BE2C (cell line): Measurements from ENCODE around the gene EYA2.

Experiments
- DNase-seq: peaks from one replicate; pipeline ENCODE4 v3.0.0-alpha.2; 2020
- H3K27me3 ChIP-seq: fragments of 250-450 bp; sonication (Bioruptor Pico); 2 replicates; pipeline ENCODE4 v1.5.1; 2020; ENCODE audit warnings: mild to moderate bottlenecking
- H3K36me3 ChIP-seq: fragments of 250-450 bp; sonication (Bioruptor Pico); 2 replicates; pipeline ENCODE4 v1.5.1; 2020; ENCODE audit warnings: mild to moderate bottlenecking
- H3K4me1 ChIP-seq: fragments of 250-450 bp; sonication (Bioruptor Pico); 2 replicates; pipeline ENCODE4 v1.5.1; 2020
- H3K4me3 ChIP-seq: 2 replicates; pipeline ENCODE4 v1.5.1; 2011; ENCODE audit warnings: low read depth, low read length
- H3K9me3 ChIP-seq: fragments of 250-450 bp; sonication (Bioruptor Pico); 2 replicates; pipeline ENCODE4 v1.5.1; 2020
- CTCF ChIP-seq: IDR thresholded peaks from 2 replicates; pipeline ENCODE4 v1.5.1; 2012; ENCODE audit warnings: mild to moderate bottlenecking, low read depth, low read length

The EYA2 gene

GRCh38 chr20:46991880-46992639 is 97.4 kb downstream of the EYA2 start:
- Histone ChIP-seq H3K4me3 (no peak overlapping the region), H3K4me1 (no peaks in the 10 kb centered on the region)
- DNase-seq = no peak

GRCh38 chr20:46992640-46993035 is 98.0 kb downstream of the EYA2 start:
- Histone ChIP-seq H3K36me3 (no peaks in the 10 kb centered on the region), H3K4me3 (no peak overlapping the region), H3K4me1 (no peaks in the 10 kb centered on the region), H3K9me3 (no peaks in the 10 kb centered on the region), H3K27me3 (no peaks in the 10 kb centered on the region)
- no peak for TF ChIP-seq CTCF
- no peak for DNase-seq

More at GRCh38 chr20:46991880-46992639, 97.4 kb downstream of the EYA2 start:
- no peak for TF ChIP-seq CTCF
- Histone ChIP-seq H3K27me3 (no peaks in the 10 kb centered on the region), H3K9me3 (no peaks in the 10 kb centered on the region), H3K36me3 (no peaks in the 10 kb centered on the region)

- Histone ChIP-seq H3K9me3 (no peaks in the 10 kb centered on the region), H3K27me3 (no peaks in the 10 kb centered on the region), H3K4me3 (no peak overlapping the region), H3K36me3 (no peaks in the 10 kb centered on the region), H3K4me1 (no peaks in the 10 kb centered on the region)
- no peak for TF ChIP-seq CTCF
- no peak for DNase-seq
Observed at GRCh38 chr20:46993465-46994095, 98.9 kb downstream of the EYA2 start.

- H3K27me3 ChIP-seq = no peaks in the 10 kb centered on the region
- no peak for DNase-seq
- no peaks in the 10 kb centered on the region for H3K4me1 ChIP-seq
- no peaks in the 10 kb centered on the region for H3K9me3 ChIP-seq
- no peak for TF ChIP-seq CTCF
- no peak overlapping the region for H3K4me3 ChIP-seq
- no peaks in the 10 kb centered on the region for H3K36me3 ChIP-seq
Observed at GRCh38 chr20:46994341-46994740, 99.7 kb downstream of the EYA2 start.

GRCh38 chr20:46995561-46996142 is 101.0 kb downstream of the EYA2 start:
- Histone ChIP-seq H3K9me3 (no peaks in the 10 kb centered on the region), H3K27me3 (no peaks in the 10 kb centered on the region), H3K4me1 (no peaks in the 10 kb centered on the region), H3K4me3 (no peak overlapping the region), H3K36me3 (no peaks in the 10 kb centered on the region)
- TF ChIP-seq CTCF = no peak
- DNase-seq = no peak

- no peak overlapping the region for H3K4me3 ChIP-seq
- no peak for TF ChIP-seq CTCF
- no peak for DNase-seq
Observed at GRCh38 chr20:46997187-46997586, 102.5 kb downstream of the EYA2 start.

More at GRCh38 chr20:46997187-46997586, 102.5 kb downstream of the EYA2 start:
- H3K36me3 ChIP-seq = no peaks in the 10 kb centered on the region
- H3K27me3 ChIP-seq = no peaks in the 10 kb centered on the region
- H3K9me3 ChIP-seq = no peaks in the 10 kb centered on the region
- H3K4me1 ChIP-seq = no peaks in the 10 kb centered on the region
